ENCODE measurements around the gene UBL4B.

DNA sequence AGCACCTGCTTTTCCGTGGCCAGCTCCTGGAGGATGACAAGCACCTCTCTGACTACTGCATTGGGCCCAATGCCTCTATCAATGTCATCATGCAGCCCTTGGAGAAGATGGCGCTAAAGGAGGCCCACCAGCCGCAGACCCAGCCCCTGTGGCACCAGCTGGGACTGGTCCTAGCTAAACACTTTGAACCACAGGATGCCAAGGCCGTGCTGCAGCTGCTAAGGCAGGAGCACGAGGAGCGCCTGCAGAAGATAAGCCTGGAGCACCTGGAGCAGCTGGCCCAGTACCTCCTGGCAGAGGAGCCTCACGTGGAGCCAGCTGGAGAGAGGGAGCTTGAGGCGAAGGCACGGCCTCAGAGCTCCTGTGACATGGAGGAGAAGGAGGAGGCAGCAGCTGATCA is 413 bp downstream of the UBL4B start:
- TF ChIP-seq, protein P1, sequence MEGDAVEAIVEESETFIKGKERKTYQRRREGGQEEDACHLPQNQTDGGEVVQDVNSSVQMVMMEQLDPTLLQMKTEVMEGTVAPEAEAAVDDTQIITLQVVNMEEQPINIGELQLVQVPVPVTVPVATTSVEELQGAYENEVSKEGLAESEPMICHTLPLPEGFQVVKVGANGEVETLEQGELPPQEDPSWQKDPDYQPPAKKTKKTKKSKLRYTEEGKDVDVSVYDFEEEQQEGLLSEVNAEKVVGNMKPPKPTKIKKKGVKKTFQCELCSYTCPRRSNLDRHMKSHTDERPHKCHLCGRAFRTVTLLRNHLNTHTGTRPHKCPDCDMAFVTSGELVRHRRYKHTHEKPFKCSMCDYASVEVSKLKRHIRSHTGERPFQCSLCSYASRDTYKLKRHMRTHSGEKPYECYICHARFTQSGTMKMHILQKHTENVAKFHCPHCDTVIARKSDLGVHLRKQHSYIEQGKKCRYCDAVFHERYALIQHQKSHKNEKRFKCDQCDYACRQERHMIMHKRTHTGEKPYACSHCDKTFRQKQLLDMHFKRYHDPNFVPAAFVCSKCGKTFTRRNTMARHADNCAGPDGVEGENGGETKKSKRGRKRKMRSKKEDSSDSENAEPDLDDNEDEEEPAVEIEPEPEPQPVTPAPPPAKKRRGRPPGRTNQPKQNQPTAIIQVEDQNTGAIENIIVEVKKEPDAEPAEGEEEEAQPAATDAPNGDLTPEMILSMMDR (IDR thresholded peaks at IDR 0.05): no peak
- TF ChIP-seq POLR2A (IDR thresholded peaks at IDR 0.05; ENCODE audit: low read length): no peak
- TF ChIP-seq, protein P2, sequence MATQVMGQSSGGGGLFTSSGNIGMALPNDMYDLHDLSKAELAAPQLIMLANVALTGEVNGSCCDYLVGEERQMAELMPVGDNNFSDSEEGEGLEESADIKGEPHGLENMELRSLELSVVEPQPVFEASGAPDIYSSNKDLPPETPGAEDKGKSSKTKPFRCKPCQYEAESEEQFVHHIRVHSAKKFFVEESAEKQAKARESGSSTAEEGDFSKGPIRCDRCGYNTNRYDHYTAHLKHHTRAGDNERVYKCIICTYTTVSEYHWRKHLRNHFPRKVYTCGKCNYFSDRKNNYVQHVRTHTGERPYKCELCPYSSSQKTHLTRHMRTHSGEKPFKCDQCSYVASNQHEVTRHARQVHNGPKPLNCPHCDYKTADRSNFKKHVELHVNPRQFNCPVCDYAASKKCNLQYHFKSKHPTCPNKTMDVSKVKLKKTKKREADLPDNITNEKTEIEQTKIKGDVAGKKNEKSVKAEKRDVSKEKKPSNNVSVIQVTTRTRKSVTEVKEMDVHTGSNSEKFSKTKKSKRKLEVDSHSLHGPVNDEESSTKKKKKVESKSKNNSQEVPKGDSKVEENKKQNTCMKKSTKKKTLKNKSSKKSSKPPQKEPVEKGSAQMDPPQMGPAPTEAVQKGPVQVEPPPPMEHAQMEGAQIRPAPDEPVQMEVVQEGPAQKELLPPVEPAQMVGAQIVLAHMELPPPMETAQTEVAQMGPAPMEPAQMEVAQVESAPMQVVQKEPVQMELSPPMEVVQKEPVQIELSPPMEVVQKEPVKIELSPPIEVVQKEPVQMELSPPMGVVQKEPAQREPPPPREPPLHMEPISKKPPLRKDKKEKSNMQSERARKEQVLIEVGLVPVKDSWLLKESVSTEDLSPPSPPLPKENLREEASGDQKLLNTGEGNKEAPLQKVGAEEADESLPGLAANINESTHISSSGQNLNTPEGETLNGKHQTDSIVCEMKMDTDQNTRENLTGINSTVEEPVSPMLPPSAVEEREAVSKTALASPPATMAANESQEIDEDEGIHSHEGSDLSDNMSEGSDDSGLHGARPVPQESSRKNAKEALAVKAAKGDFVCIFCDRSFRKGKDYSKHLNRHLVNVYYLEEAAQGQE (IDR thresholded peaks at IDR 0.05): no peak
- TF ChIP-seq ZC3H11A (IDR thresholded peaks at IDR 0.05): no peak
- TF ChIP-seq KDM5A (IDR thresholded peaks at IDR 0.05): no peak
- no peak for TF ChIP-seq PHF8 (IDR thresholded peaks at IDR 0.05; ENCODE audit: borderline replicate concordance, low read depth)
- TF ChIP-seq CHD2 (IDR thresholded peaks at IDR 0.05; ENCODE audit: low read length, partially characterized antibody): no peak
- TF ChIP-seq RFX5 (IDR thresholded peaks at IDR 0.05): no peak
- TF ChIP-seq, protein P3, sequence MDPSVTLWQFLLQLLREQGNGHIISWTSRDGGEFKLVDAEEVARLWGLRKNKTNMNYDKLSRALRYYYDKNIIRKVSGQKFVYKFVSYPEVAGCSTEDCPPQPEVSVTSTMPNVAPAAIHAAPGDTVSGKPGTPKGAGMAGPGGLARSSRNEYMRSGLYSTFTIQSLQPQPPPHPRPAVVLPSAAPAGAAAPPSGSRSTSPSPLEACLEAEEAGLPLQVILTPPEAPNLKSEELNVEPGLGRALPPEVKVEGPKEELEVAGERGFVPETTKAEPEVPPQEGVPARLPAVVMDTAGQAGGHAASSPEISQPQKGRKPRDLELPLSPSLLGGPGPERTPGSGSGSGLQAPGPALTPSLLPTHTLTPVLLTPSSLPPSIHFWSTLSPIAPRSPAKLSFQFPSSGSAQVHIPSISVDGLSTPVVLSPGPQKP (IDR thresholded peaks at IDR 0.05; ENCODE audit: low read depth, low read length): no peak
- TF ChIP-seq CEBPB (IDR thresholded peaks at IDR 0.05): no peak
- TF ChIP-seq MYC (IDR thresholded peaks at IDR 0.05; ENCODE audit: borderline replicate concordance, low read length): no peak
- TF ChIP-seq, protein P4, sequence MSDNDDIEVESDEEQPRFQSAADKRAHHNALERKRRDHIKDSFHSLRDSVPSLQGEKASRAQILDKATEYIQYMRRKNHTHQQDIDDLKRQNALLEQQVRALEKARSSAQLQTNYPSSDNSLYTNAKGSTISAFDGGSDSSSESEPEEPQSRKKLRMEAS (IDR thresholded peaks at IDR 0.05): no peak
- TF ChIP-seq RAD21 (conservative IDR thresholded peaks at IDR 0.05 in 1 of 2, IDR thresholded peaks at IDR 0.05 in 1 of 2): no peak
